IPS DF 6.9 (cell line): ENCODE results near the gene CDS1.
"Not testable (repeated sequence)": the region's sequence is repeated elsewhere in the genome, so short reads cannot be mapped to it uniquely, and the experiment has no call there.

Experiments
- DNase-seq: peaks from one replicate; pipeline ENCODE4 v3.0.0-alpha.2; 2013; ENCODE audit warnings: low read depth, low spot score
- H3K27ac ChIP-seq: one replicate; pipeline ENCODE4 v1.5.1; 2013; ENCODE audit warnings: low read length, control low read depth
- H3K27me3 ChIP-seq: 2 replicates; pipeline ENCODE4 v1.6.1; 2013; ENCODE audit warnings: mild to moderate bottlenecking, low read length; ENCODE audit not compliant: control insufficient read depth, insufficient read depth
- H3K36me3 ChIP-seq: 2 replicates; pipeline ENCODE4 v1.6.1; 2013; ENCODE audit warnings: low read length; ENCODE audit not compliant: control insufficient read depth, insufficient read depth
- H3K4me1 ChIP-seq: 2 replicates; pipeline ENCODE4 v1.6.1; 2013; ENCODE audit warnings: low read length; ENCODE audit not compliant: control insufficient read depth, insufficient read depth
- H3K4me3 ChIP-seq: 2 replicates; pipeline ENCODE4 v1.5.1; 2013; ENCODE audit warnings: mild to moderate bottlenecking, low read length
- H3K9me3 ChIP-seq: 2 replicates; pipeline ENCODE4 v1.6.1; 2013; ENCODE audit warnings: low read length, inconsistent platforms; ENCODE audit not compliant: control insufficient read depth, insufficient read depth
- WGBS: extraction: QIAGEN DNeasy Blood & Tissue Kit; methylation state at CpG from one replicate; pipeline ENCODE4 v1.1.7; 2013; ENCODE audit warnings: mixed read lengths, missing lambda C conversion rate; ENCODE audit not compliant: insufficient read length, insufficient coverage; 5-methylcytosine and 5-hydroxymethylcytosine counted together

CDS1 gene

GRCh38 chr4:84664767-84665166, 81.8 kb downstream of the CDS1 start:
- not testable (repeated sequence) for H3K27ac ChIP-seq, H3K9me3 ChIP-seq, H3K36me3 ChIP-seq, DNase-seq, H3K27me3 ChIP-seq, H3K4me3 ChIP-seq, H3K4me1 ChIP-seq
- WGBS, result no CpG with 5 or more reads among the region's 19 CpGs

- Histone ChIP-seq H3K36me3 (no peaks in the 10 kb centered on the region; the same call in 1 of the 2 replicates), H3K27ac (no peak overlapping the region), H3K4me1 (no peaks in the 10 kb centered on the region), H3K4me3 (no peak overlapping the region), H3K9me3 (no peaks in the 10 kb centered on the region), H3K27me3 (no peaks in the 10 kb centered on the region; the same call in 1 of the 2 replicates)
- DNase-seq, result no peak
- no CpG with 5 or more reads among the region's 1 CpG for WGBS
Measured at GRCh38 chr4:84666439-84666838, 83.5 kb downstream of the CDS1 start.

GRCh38 chr4:84669201-84669600, 86.3 kb downstream of the CDS1 start:
- H3K4me3 ChIP-seq, result no peak overlapping the region
- H3K27ac ChIP-seq, result no peak overlapping the region
- no peaks in the 10 kb centered on the region; the same call in 1 of the 2 replicates for H3K27me3 ChIP-seq
- H3K36me3 ChIP-seq, result no peaks in the 10 kb centered on the region; the same call in 1 of the 2 replicates
- no CpG with 5 or more reads among the region's 1 CpG for WGBS
- H3K9me3 ChIP-seq, result no peaks in the 10 kb centered on the region
- H3K4me1 ChIP-seq, result no peaks in the 10 kb centered on the region
- no peak for DNase-seq

GRCh38 chr4:84672177-84672576, 89.2 kb downstream of the CDS1 start:
- DNase-seq, result no peak
- no peaks in the 10 kb centered on the region for H3K9me3 ChIP-seq
- no peaks in the 10 kb centered on the region for H3K4me1 ChIP-seq
- H3K27me3 ChIP-seq, result no peaks in the 10 kb centered on the region; the same call in 1 of the 2 replicates
- no peak overlapping the region for H3K27ac ChIP-seq
- peaks cover 3% of the 10 kb centered on the region; the same call in 1 of the 2 replicates for H3K36me3 ChIP-seq
- H3K4me3 ChIP-seq, result no peak overlapping the region

GRCh38 chr4:84673475-84674240, 90.7 kb downstream of the CDS1 start:
- no CpG with 5 or more reads among the region's 1 CpG for WGBS
- Histone ChIP-seq H3K9me3 (no peaks in the 10 kb centered on the region), H3K4me1 (no peaks in the 10 kb centered on the region), H3K4me3 (no peak overlapping the region), H3K27ac (no peak overlapping the region), H3K27me3 (no peaks in the 10 kb centered on the region; the same call in 1 of the 2 replicates), H3K36me3 (peaks cover 9% of the 10 kb centered on the region; the same call in 1 of the 2 replicates)
- DNase-seq, result no peak

- H3K9me3 ChIP-seq, result no peaks in the 10 kb centered on the region
- DNase-seq, result no peak
- WGBS, result no CpG with 5 or more reads among the region's 9 CpGs
- H3K4me3 ChIP-seq, result no peak overlapping the region
- H3K4me1 ChIP-seq, result no peaks in the 10 kb centered on the region
- no peak overlapping the region for H3K27ac ChIP-seq
- peaks cover 12% of the 10 kb centered on the region; the same call in 1 of the 2 replicates for H3K36me3 ChIP-seq
- no peaks in the 10 kb centered on the region for H3K27me3 ChIP-seq
Measured at GRCh38 chr4:84677093-84677492, 94.2 kb downstream of the CDS1 start.

- DNase-seq, result no peak
- Histone ChIP-seq H3K27ac (no peak overlapping the region), H3K36me3 (peaks cover 13% of the 10 kb centered on the region; the same call in 1 of the 2 replicates), H3K4me1 (no peaks in the 10 kb centered on the region), H3K4me3 (no peak overlapping the region), H3K27me3 (no peaks in the 10 kb centered on the region), H3K9me3 (no peaks in the 10 kb centered on the region)
- WGBS, result no CpG with 5 or more reads among the region's 5 CpGs
Measured at GRCh38 chr4:84677995-84678394, 95.1 kb downstream of the CDS1 start.

GRCh38 chr4:84678976-84679744, 96.2 kb downstream of the CDS1 start:
- H3K4me1 ChIP-seq, result no peaks in the 10 kb centered on the region
- no CpG with 5 or more reads among the region's 14 CpGs for WGBS
- peaks cover 18% of the 10 kb centered on the region; the same call in 1 of the 2 replicates for H3K36me3 ChIP-seq
- no peak for DNase-seq
- no peak overlapping the region for H3K27ac ChIP-seq
- no peaks in the 10 kb centered on the region for H3K27me3 ChIP-seq
- H3K9me3 ChIP-seq, result no peaks in the 10 kb centered on the region
- H3K4me3 ChIP-seq, result no peak overlapping the region

GRCh38 chr4:84680956-84681355, 98.0 kb downstream of the CDS1 start:
- DNase-seq, result no peak
- no peaks in the 10 kb centered on the region for H3K4me1 ChIP-seq
- H3K27me3 ChIP-seq, result no peaks in the 10 kb centered on the region
- H3K9me3 ChIP-seq, result no peaks in the 10 kb centered on the region
- peaks cover 18% of the 10 kb centered on the region; the same call in 1 of the 2 replicates for H3K36me3 ChIP-seq
- H3K27ac ChIP-seq, result no peak overlapping the region
- no peak overlapping the region for H3K4me3 ChIP-seq
- WGBS, result no CpG with 5 or more reads among the region's 4 CpGs

GRCh38 chr4:84681486-84682274, 98.8 kb downstream of the CDS1 start:
- no peak for DNase-seq
- Histone ChIP-seq H3K9me3 (no peaks in the 10 kb centered on the region), H3K27ac (no peak overlapping the region), H3K36me3 (peaks cover 21% of the 10 kb centered on the region; the same call in 1 of the 2 replicates), H3K4me1 (no peaks in the 10 kb centered on the region), H3K27me3 (no peaks in the 10 kb centered on the region), H3K4me3 (no peak overlapping the region)
- WGBS, result no CpG with 5 or more reads among the region's 2 CpGs
